ENCODE results near the gene CRB2.

CRB2 gene

GRCh38 chr9:123355761-123356431, at the start of gene CRB2:
TSS of gene CRB2 (plus strand) at chr9:123356197. CDS start at chr9:123356261, 64 bp downstream.
- DNase-seq (ENCODE audit: low read depth): no peak

- DNase-seq (ENCODE audit: low read depth): no peak
These were observed 46.4 kb upstream of the CRB2 start for GRCh38 chr9:123309611-123310010.

GRCh38 chr9:123310551-123311249, 45.3 kb upstream of the CRB2 start:
- no peak for DNase-seq (ENCODE audit: low read depth)

DNA sequence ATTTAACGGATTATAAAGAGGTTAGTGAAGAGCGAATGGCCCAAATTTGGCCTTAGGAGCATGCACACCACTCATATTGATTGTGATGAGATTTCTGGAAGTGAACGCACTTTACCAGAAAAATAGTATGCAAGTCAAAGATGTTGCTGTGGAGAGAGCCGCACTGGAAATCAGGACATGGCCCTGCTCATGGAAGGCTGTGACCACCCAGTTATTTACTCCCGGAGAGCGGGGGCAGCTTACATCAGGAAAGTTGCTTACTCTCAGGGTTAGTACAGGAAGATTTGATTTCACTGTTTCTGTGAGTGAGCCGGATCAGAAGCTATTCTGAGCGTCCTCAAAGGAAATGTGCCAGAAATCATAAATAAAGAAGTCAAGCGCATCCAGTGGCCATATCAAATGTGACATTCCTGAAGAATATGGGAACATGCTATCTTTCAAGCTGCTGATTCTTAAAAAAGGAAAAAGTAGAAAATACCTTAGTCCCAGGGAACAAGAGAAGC, 44.7 kb upstream of the CRB2 start:
- DNase-seq (ENCODE audit: low read depth): no peak

DNA sequence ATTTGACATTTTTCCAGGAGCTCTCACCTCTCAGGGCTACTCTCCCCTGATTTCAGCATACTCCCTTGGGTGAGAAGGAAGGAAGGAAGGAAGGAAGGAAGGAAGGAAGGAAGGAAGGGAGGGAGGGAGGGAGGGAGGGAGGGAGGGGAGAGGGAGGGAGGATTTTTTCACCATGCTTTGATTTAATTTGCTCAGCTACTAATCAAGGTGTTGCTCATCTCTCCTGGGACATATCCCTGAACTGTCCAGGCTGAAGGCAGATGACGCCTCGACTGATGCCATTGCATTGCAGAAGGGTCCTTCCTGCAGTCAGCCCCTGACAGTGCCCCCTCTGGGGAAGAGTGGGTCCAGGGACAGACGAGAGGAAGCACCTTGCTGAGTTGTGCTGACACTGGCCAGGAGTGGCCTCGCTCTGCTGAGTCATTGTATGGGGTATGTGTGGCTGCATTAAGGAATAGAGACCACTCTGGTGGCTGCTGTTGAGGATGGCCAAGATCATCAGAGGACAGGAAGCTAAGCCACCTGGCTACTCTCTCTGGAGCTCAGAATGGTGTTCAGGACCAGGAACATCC, 43.6 kb upstream of the CRB2 start:
- DNase-seq (ENCODE audit: low read depth): no peak

DNA sequence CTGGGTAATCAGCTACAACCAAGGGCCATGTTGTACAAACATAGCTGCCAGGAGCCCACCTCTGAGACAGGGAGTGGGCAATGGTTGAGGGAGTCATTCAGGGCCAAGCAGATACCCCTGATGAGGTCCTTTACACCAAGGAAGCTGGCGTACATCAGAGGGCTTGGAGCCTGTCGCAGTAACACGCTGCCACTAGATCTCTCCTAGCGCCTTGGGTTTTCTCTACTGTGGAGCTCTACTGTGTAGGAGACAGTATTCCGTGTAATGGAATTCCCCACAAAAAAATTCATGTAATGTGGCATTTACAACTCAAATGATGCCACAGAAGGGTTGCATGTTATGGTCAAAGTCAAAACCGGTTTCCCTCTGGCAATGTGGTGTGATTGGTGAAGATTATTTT, 41.4 kb upstream of the CRB2 start:
- DNase-seq (ENCODE audit: low read depth): no peak

GRCh38 chr9:123315635-123316034, 40.4 kb upstream of the CRB2 start:
- DNase-seq (ENCODE audit: low read depth): no peak

DNA sequence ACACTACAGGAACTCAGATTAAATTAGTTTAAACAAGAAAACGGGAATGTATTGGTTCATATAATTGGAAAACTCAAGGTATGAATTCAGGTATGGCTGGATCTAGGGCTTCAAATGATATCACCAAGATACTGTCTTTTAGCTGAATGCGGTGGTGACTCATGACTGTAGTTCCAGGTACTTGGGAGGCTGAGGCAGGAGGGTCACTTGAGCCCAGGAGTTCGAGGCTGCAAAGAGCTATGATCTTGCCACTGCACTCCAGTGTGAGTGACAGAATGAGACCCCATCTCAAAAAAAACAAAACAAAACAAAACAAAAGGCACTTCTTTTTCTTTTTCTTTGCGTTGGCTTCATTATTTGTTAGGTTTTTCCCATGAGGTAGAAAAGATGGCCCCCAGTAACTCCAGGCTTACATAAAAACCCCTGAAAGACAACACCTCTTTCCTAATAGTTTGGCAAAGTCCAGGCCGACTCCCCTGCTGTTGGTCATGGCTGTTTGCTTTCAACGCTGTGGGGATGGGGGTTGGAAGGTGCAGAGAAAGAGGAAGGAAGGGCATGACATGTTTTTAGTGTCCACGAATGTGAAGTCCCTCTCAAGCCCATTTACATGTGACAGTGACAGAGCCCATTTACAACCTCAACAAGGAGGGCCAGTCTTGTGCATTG, 39.8 kb upstream of the CRB2 start:
- DNase-seq (ENCODE audit: low read depth): no peak

- no peak for DNase-seq (ENCODE audit: low read depth)
These were observed 37.8 kb upstream of the CRB2 start for GRCh38 chr9:123318202-123318601.

DNA sequence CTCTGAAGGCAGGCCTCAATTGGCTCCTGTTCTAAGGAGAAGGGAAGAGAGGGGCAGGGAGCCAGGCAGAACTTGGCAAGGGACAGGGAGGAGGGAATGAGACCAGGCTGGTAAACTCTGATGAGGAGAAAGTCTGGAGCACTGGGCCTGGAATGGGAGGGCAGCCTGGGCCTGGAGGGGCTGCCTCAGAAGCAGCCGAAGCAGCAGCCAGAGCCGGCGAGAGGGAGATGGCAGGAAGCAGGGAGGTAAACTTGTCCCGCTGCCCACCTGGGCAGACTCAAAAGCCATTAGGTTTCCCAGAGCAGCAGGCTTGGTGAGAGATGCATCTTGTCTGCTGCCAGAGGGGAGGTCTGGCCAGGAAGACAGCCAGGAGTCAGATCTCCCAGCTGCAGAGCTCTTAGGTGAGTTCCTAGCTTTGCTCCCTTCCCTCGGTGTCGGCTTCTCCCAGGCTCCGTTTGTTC, 37.0 kb upstream of the CRB2 start:
- no peak for DNase-seq (ENCODE audit: low read depth)

- DNase-seq (ENCODE audit: low read depth): no peak
These were observed 36.3 kb upstream of the CRB2 start for GRCh38 chr9:123319541-123320339.

DNA sequence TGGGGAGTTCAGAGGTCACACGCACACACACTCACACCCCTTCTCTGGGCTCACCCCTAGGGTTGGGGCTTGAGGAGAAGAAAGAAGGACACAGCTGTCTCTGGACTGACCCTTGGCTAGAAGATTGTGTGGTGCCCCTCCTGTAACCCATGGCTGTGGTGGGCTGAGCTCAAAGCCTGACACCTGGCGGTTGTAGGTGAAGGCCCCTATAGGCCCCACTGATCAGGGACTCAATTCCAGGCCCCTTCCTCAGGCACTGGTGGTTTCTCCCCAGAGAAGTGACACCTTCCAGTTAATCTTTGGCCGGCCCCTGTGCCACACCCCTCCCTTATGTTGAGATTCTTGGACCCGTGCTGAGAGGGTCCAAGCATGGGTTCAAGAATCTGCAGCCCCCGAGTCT, 35.2 kb upstream of the CRB2 start:
- no peak for DNase-seq (ENCODE audit: low read depth)

GRCh38 chr9:123321616-123322272, 34.3 kb upstream of the CRB2 start:
- no peak for DNase-seq (ENCODE audit: low read depth)

DNA sequence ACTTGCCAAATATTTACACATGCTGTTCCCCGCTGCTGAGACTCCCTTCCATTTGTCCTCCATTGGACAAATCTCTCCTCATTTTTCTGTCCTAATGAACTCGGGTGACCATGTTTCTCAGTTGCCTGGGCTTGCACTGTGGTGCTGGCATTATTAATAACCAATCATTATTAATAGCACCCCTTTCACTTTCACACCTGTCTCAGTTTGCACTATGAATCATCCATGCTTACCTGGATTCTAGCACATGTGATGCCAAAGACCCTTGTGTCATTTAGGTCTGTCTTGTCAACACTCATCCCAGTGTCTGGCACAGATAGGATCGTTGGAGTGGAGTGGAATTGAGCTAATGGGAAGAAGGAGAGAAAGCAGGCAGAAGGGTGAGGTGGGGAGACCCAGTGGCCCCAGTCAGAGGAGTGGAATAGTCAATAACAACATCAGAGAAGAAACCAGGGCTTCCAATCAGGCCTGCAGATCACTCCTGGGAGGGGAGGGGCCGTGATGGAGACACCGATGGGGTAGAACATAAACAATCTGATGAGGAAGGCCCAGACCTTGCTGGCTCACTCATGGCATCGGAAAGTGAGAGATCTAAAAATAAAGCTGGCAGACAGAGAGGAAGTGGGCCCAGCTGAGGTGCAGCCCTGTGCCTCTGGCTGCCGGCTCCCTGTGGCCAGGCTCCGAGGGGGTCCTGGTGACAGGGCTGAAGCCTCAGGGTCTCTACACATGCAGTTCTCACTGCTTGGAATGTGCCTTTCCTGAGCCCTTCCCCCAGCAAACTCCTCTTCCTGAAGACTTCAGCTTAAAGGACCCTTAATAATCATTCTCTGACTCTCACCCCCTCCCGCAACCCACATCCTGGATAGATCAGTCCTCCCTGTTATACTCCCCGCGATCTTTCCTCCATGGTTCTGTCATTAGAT, 33.5 kb upstream of the CRB2 start:
- DNase-seq (ENCODE audit: low read depth): no peak

DNA sequence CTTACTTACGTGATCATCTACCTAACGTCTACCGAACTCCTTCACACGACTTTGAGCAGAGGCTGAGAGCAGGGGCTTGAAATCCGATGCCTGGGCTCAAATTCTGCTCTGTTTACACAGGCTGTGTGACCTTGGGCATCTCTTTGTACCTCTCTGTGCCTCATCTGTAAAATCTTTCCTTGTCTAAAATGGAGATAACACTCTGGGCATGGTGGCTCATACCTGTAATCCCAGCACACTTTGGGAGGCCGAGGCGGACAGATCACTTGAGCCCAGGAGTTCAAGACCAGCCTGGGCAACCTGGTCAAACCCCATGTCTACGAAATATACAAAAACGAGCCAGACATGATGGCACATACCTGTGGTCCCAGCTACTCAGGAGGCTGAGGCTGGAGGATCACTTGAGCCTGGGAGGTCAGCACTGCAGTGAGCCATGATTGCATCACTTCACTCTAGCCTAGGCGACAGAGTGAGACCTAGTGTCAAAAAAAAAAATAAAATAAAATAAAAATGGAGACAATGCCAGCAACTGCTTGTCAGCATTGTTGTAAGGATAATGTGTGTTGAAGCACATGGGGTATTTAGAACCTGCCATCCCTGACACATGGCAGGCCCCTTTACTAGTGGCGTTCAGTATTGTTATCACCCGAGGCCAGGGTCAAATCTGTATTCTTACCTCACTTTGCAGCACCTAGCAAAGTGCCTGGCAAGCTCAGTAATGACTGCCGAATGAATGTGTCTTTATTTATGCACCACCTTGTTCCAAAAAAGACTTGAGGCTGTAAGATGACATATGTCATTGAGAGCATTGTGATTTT, 32.6 kb upstream of the CRB2 start:
- no peak for DNase-seq (ENCODE audit: low read depth)

DNA sequence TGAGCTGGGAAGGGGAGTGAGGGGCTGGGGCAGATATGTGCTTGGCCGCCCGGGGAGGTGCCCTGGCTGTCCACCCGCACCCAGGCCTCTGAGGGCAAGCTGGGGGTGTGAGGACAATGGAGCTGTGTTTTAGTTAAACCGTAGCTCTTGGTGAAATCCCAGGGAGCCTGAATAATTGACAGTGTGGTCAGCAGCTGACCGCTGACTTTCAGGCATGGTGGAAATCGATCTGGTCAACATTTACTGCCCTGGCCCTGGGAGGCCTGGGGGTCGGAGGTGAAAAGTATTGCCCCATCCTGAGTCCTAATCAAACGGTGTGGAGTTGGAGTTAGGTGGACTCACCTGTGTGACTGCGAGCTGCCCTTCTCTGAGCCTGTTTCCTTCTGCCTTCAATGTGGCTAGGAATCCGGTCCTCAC, 31.2 kb upstream of the CRB2 start:
- DNase-seq (ENCODE audit: low read depth): no peak

GRCh38 chr9:123326187-123326586, 29.8 kb upstream of the CRB2 start:
- no peak for DNase-seq (ENCODE audit: low read depth)

- DNase-seq (ENCODE audit: low read depth): no peak
These were observed 29.3 kb upstream of the CRB2 start for GRCh38 chr9:123326662-123327093.

DNA sequence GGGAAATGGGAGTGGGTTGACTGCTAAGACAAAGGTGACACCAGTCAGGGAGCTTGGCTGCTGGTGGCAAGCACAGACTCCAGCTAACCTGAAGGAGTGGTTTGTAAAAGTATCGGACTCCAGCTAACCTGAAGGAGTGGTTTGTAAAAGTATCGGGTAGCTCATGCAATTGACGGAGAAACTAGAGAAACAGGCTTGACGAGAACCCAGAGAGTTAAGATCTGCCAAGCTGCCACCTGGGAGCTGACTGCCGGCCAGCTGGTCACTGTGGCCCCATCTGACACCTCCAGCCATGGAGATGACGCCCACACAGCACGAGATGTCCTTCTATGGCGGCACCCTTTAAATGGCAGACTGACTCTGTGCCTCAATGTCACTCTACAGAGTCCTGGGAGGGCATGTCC, 28.3 kb upstream of the CRB2 start:
- no peak for DNase-seq (ENCODE audit: low read depth)

All from GM04504 (cell line).